Calu3 (cell line): ENCODE data around the gene RBM26. TPM values are rescaled to one million over a fixed set of nuclear protein-coding genes. Genes with fewer than 3 reads are reported as not detected.

Experiments used
- BruUV-seq: library from RNA; stranded (reverse); fragments of 400-500 nt; replicated peaks from 2 replicates; lab custom pipeline; 2021; lab: Mats Ljungman, UMichigan
- CTCF ChIA-PET: fragments of 300-600 bp; sonication (Branson Sonifier 250); formaldehyde crosslinking; loops from one replicate; lab custom pipeline; 2022; ENCODE audit warnings: antibody characterized with exemption; lab: Charles Lee
- DNase-seq: peaks from one replicate; pipeline ENCODE4 v3.0.0; 2022
- H3K27ac Mint-ChIP-seq: one replicate; pipeline ENCODE4 v1.8.0; 2022; ENCODE audit warnings: mixed read lengths; ENCODE audit not compliant: unreplicated experiment
- H3K27me3 Mint-ChIP-seq: one replicate; pipeline ENCODE4 v1.8.0; 2022; ENCODE audit warnings: mixed read lengths; ENCODE audit not compliant: unreplicated experiment
- H3K36me3 Mint-ChIP-seq: one replicate; pipeline ENCODE4 v1.8.0; 2022; ENCODE audit warnings: mild to moderate bottlenecking, moderate library complexity, mixed read lengths; ENCODE audit not compliant: insufficient read depth, unreplicated experiment
- H3K4me1 Mint-ChIP-seq: one replicate; pipeline ENCODE4 v1.8.0; 2022; ENCODE audit warnings: mild to moderate bottlenecking, low read depth, mixed read lengths; ENCODE audit not compliant: unreplicated experiment
- H3K4me3 Mint-ChIP-seq: one replicate; pipeline ENCODE4 v1.8.0; 2022; ENCODE audit warnings: mild to moderate bottlenecking, low read depth, moderate library complexity, mixed read lengths; ENCODE audit not compliant: unreplicated experiment
- H3K9me3 Mint-ChIP-seq: one replicate; pipeline ENCODE4 v1.8.0; 2022; ENCODE audit warnings: low read depth, mixed read lengths; ENCODE audit not compliant: unreplicated experiment
- intact Hi-C: fragments of 100-400 bp; cut with micrococcal nuclease; formaldehyde crosslinking; loops from one replicate; pipeline ENCODE4 v1.10.0; 2022; ENCODE audit not compliant: unreplicated experiment
- total RNA-seq: library from RNA; stranded (reverse); gene quantifications from 2 replicates; pipeline ENCODE4 v1.2.3, GENCODE V29; 2022
- TF ChIP-seq, protein P1 (sequence below): fragments of 200-600 bp; IDR thresholded peaks from one replicate; pipeline ENCODE4 v1.8.0; 2022; ENCODE audit warnings: antibody characterized with exemption; ENCODE audit not compliant: unreplicated experiment

The RBM26 gene
- total RNA-seq, 1 experiment from 2014 or later: 19.2 TPM

DNA sequence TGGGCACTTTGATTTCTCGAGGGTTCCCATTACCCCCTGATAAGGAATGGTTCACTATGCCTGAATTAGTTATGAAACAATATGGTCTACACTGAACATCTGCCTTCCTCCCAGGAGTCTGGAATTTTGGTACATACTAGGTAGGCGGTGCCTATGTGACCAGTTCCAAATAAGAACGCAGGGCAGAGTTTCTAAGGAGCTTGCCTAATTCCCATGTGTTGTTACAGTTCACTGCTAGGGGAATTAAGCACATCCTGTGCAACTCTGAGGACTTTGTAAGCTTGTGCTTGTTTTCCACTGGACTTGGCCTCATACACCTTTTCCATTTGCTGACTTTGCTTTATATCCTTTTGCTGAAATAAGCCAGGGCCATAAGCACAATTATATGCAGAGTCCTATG lies 29.2 kb downstream of the RBM26 start:
- no peak overlapping the region for H3K27ac Mint-ChIP-seq
- no peaks in the 10 kb centered on the region for H3K36me3 Mint-ChIP-seq

GRCh38 chr13:79374578-79374977 lies 31.5 kb downstream of the RBM26 start:
- intact Hi-C loops: no loop called here
- CTCF ChIA-PET: no interaction called here
- Mint-ChIP-seq H3K27ac (no peak overlapping the region), H3K27me3 (no peaks in the 10 kb centered on the region), H3K4me3 (no peak overlapping the region), H3K9me3 (no peaks in the 10 kb centered on the region), H3K36me3 (no peaks in the 10 kb centered on the region), H3K4me1 (no peaks in the 10 kb centered on the region)
- no TSS peak for BruUV-seq
- TF ChIP-seq, protein P1, sequence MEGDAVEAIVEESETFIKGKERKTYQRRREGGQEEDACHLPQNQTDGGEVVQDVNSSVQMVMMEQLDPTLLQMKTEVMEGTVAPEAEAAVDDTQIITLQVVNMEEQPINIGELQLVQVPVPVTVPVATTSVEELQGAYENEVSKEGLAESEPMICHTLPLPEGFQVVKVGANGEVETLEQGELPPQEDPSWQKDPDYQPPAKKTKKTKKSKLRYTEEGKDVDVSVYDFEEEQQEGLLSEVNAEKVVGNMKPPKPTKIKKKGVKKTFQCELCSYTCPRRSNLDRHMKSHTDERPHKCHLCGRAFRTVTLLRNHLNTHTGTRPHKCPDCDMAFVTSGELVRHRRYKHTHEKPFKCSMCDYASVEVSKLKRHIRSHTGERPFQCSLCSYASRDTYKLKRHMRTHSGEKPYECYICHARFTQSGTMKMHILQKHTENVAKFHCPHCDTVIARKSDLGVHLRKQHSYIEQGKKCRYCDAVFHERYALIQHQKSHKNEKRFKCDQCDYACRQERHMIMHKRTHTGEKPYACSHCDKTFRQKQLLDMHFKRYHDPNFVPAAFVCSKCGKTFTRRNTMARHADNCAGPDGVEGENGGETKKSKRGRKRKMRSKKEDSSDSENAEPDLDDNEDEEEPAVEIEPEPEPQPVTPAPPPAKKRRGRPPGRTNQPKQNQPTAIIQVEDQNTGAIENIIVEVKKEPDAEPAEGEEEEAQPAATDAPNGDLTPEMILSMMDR: no peak
- DNase-seq: no peak

More for the DNA sequence above, 29.2 kb downstream of the RBM26 start:
- no peaks in the 10 kb centered on the region for H3K9me3 Mint-ChIP-seq
- DNase-seq: no peak
- no peak overlapping the region for H3K4me3 Mint-ChIP-seq
- H3K4me1 Mint-ChIP-seq: no peaks in the 10 kb centered on the region
- no TSS peak for BruUV-seq
- intact Hi-C loops: no loop called here
- TF ChIP-seq, protein P1: no peak
- CTCF ChIA-PET: no interaction called here
- no peaks in the 10 kb centered on the region for H3K27me3 Mint-ChIP-seq

GRCh38 chr13:79373916-79374315 lies 32.1 kb downstream of the RBM26 start:
- no peak overlapping the region for H3K4me3 Mint-ChIP-seq
- no TSS peak for BruUV-seq
- H3K27me3 Mint-ChIP-seq: no peaks in the 10 kb centered on the region
- no peaks in the 10 kb centered on the region for H3K9me3 Mint-ChIP-seq
- TF ChIP-seq, protein P1: no peak
- no peak for DNase-seq
- no peaks in the 10 kb centered on the region for H3K36me3 Mint-ChIP-seq
- no peak overlapping the region for H3K27ac Mint-ChIP-seq
- CTCF ChIA-PET: no interaction called here
- intact Hi-C loops: no loop called here
- H3K4me1 Mint-ChIP-seq: no peaks in the 10 kb centered on the region

DNA sequence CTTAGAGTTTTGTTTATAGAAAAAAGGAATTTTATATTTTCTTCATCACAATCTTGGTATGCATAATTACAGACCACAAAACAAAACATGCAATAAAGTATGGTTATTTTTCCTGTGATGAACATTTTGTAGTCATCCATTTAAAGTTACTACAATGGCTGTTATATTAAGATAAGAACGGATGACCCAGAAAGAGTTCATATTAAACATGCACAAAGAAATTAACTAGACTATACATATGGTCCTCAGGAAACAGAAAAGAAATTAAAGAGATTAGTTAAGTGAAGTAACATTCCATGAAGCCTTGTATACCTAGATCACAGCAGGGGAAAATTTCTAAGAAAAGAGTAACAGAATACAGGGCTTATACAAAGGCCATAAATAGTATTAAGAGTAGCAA lies 36.8 kb downstream of the RBM26 start:
- H3K4me3 Mint-ChIP-seq: no peak overlapping the region

More for the DNA sequence above, 36.8 kb downstream of the RBM26 start:
- TF ChIP-seq, protein P1: no peak
- intact Hi-C loops: no loop called here
- Mint-ChIP-seq H3K27ac (no peak overlapping the region), H3K36me3 (no peaks in the 10 kb centered on the region), H3K9me3 (no peaks in the 10 kb centered on the region), H3K4me1 (no peaks in the 10 kb centered on the region), H3K27me3 (no peaks in the 10 kb centered on the region)
- no TSS peak for BruUV-seq
- CTCF ChIA-PET: no interaction called here
- DNase-seq: no peak
